Measurements from ENCODE around the gene NLRP14.

NLRP14 gene

GRCh38 chr11:7020183-7020917, at the start of gene NLRP14, which contains the start of gene ZNF214:
NLRP14 (plus strand) TSS chr11:7020479; CDS start chr11:7038587, 18,108 bp downstream.
ZNF214 (minus strand) TSS chr11:7020346; CDS start chr11:7002835, 17,511 bp downstream.
- DNase-seq: no peak

- DNase-seq: no peak
Observed at GRCh38 chr11:6979365-6979764, 40.9 kb upstream of the NLRP14 start.

GRCh38 chr11:6986487-6986886, 33.8 kb upstream of the NLRP14 start:
- no peak for DNase-seq

GRCh38 chr11:6988506-6988905, 31.8 kb upstream of the NLRP14 start:
- DNase-seq: no peak

- DNase-seq: no peak
Observed at GRCh38 chr11:6991227-6991626, 29.1 kb upstream of the NLRP14 start.

- DNase-seq: no peak
Observed at GRCh38 chr11:6992026-6992425, 28.3 kb upstream of the NLRP14 start.

GRCh38 chr11:6992457-6993417, 27.5 kb upstream of the NLRP14 start:
- no peak for DNase-seq

- DNase-seq: no peak
Observed at GRCh38 chr11:6995703-6996102, 24.6 kb upstream of the NLRP14 start.

- no peak for DNase-seq
Observed at GRCh38 chr11:7004482-7004881, 15.8 kb upstream of the NLRP14 start.

- no peak for DNase-seq
Observed at GRCh38 chr11:7014118-7014517, 6.2 kb upstream of the NLRP14 start.

- no peak for DNase-seq
Observed at GRCh38 chr11:7016011-7016410, 4.3 kb upstream of the NLRP14 start.

- no peak for DNase-seq
Observed at GRCh38 chr11:7019500-7020182, 638 bp upstream of the NLRP14 start.

- DNase-seq: no peak
Observed at GRCh38 chr11:7021318-7021717, 1.0 kb downstream of the NLRP14 start.

- DNase-seq: no peak
Observed at GRCh38 chr11:7028141-7028540, 7.9 kb downstream of the NLRP14 start.

- no peak for DNase-seq
Observed at GRCh38 chr11:7030836-7031235, 10.6 kb downstream of the NLRP14 start.

- no peak for DNase-seq
Observed at GRCh38 chr11:7031471-7031871, 11.2 kb downstream of the NLRP14 start.

- no peak for DNase-seq
Observed at GRCh38 chr11:7032692-7033091, 12.4 kb downstream of the NLRP14 start.

GRCh38 chr11:7034019-7034418, 13.7 kb downstream of the NLRP14 start:
- no peak for DNase-seq

- DNase-seq: no peak
Observed at GRCh38 chr11:7046474-7047175, 26.3 kb downstream of the NLRP14 start.

GRCh38 chr11:7050191-7050590, 29.9 kb downstream of the NLRP14 start:
- DNase-seq: no peak

GRCh38 chr11:7056828-7057513, 36.7 kb downstream of the NLRP14 start:
- DNase-seq: no peak

- DNase-seq: no peak
Observed at GRCh38 chr11:7057641-7058040, 37.4 kb downstream of the NLRP14 start.
